WTC11 (cell line): ENCODE measurements around the gene NFATC1. TPM values are rescaled to one million over a fixed set of nuclear protein-coding genes. Genes with fewer than 3 reads are reported as not detected.

ENCODE experiments used
- ATAC-seq: fragments of 200-7000 bp; cut with Tn5 transposase; 2 replicates; pipeline ENCODE4 v1.10.0; 2021; ENCODE audit warnings: mild to moderate bottlenecking, moderate library complexity
- CTCF ChIA-PET: fragments of 300-600 bp; sonication (Branson Sonifier 250); formaldehyde crosslinking; loops from one replicate; lab custom pipeline; 2021; ENCODE audit warnings: antibody characterized with exemption; lab: Charles Lee
- POLR2A ChIA-PET: fragments of 350-600 bp; sonication (Branson Sonifier 250); formaldehyde crosslinking; loops from one replicate; lab custom pipeline; 2021; ENCODE audit warnings: antibody characterized with exemption; lab: Charles Lee
- DNase-seq: peaks from one replicate; pipeline ENCODE4 v3.0.0; 2021; ENCODE audit warnings: low spot score
- H3K27ac Mint-ChIP-seq: 2 replicates; pipeline ENCODE4 v1.8.0; 2021; ENCODE audit warnings: mixed read lengths
- H3K27me3 Mint-ChIP-seq: 2 replicates; pipeline ENCODE4 v1.8.0; 2021; ENCODE audit warnings: low read depth, mild to moderate bottlenecking, moderate library complexity, mixed read lengths
- H3K36me3 Mint-ChIP-seq: 2 replicates; pipeline ENCODE4 v1.8.0; 2021; ENCODE audit warnings: mixed read lengths
- H3K4me1 Mint-ChIP-seq: 2 replicates; pipeline ENCODE4 v1.8.0; 2022; ENCODE audit warnings: mixed read lengths
- H3K4me3 Mint-ChIP-seq: 2 replicates; pipeline ENCODE4 v1.8.0; 2021; ENCODE audit warnings: mild to moderate bottlenecking, moderate library complexity, mixed read lengths
- H3K9me3 Mint-ChIP-seq: 2 replicates; pipeline ENCODE4 v1.8.0; 2021; ENCODE audit warnings: mixed read lengths
- ATF1 ChIP-seq: sonication (generic); formaldehyde crosslinking; IDR thresholded peaks from 2 replicates; pipeline ENCODE4 v1.8.1; 2023; ENCODE audit warnings: mild to moderate bottlenecking, moderate library complexity, missing genetic modification reagents
- FOXK1 ChIP-seq: sonication (generic); formaldehyde crosslinking; IDR thresholded peaks from 2 replicates; pipeline ENCODE4 v1.8.0; 2022; ENCODE audit warnings: mild to moderate bottlenecking, moderate library complexity, missing genetic modification reagents
- JAZF1 ChIP-seq: fragments of 250-450 bp; sonication (Bioruptor Pico); IDR thresholded peaks from 2 replicates; pipeline ENCODE4 v1.9.0; 2021; ENCODE audit warnings: moderate library complexity, mild to moderate bottlenecking, inconsistent platforms
- NR3C1 ChIP-seq: sonication (generic); formaldehyde crosslinking; conservative IDR thresholded peaks from 2 replicates; pipeline ENCODE4 v1.8.1; 2023; ENCODE audit warnings: low read depth, mild to moderate bottlenecking, missing genetic modification reagents
- OVOL2 ChIP-seq: fragments of 250-450 bp; sonication (Bioruptor Pico); IDR thresholded peaks from 2 replicates; pipeline ENCODE4 v1.9.0; 2021; ENCODE audit warnings: mild to moderate bottlenecking, borderline replicate concordance
- RELA ChIP-seq: sonication (generic); formaldehyde crosslinking; IDR thresholded peaks from 2 replicates; pipeline ENCODE4 v1.8.1; 2022; ENCODE audit warnings: missing genetic modification reagents, mild to moderate bottlenecking, borderline replicate concordance
- SOX15 ChIP-seq: fragments of 250-450 bp; sonication (Bioruptor Pico); IDR thresholded peaks from 2 replicates; pipeline ENCODE4 v1.9.0; 2021; ENCODE audit warnings: mild to moderate bottlenecking
- SP1 ChIP-seq: sonication (generic); formaldehyde crosslinking; conservative IDR thresholded peaks from 2 replicates; pipeline ENCODE4 v1.8.1; 2022; ENCODE audit warnings: missing genetic modification reagents
- TP53 ChIP-seq: sonication (generic); formaldehyde crosslinking; IDR thresholded peaks from 2 replicates; pipeline ENCODE4 v1.8.1; 2023; ENCODE audit warnings: mild to moderate bottlenecking, missing genetic modification reagents
- ZNF396 ChIP-seq: fragments of 250-450 bp; sonication (Bioruptor Pico); IDR thresholded peaks from 2 replicates; pipeline ENCODE4 v1.8.0; 2021; ENCODE audit warnings: mild to moderate bottlenecking, moderate library complexity, borderline replicate concordance
- total RNA-seq: library from RNA; stranded (reverse); gene quantifications from 3 replicates; pipeline ENCODE4 v1.2.3, GENCODE V29; 2021
- TF ChIP-seq, protein P1 (sequence below): sonication (generic); formaldehyde crosslinking; IDR thresholded peaks from 2 replicates; pipeline ENCODE4 v1.8.1; 2022; ENCODE audit warnings: missing genetic modification reagents, borderline replicate concordance
- TF ChIP-seq, protein P2 (sequence below): fragments of 250-450 bp; sonication (Bioruptor Pico); IDR thresholded peaks from 2 replicates; pipeline ENCODE4 v2.1.2; 2022; ENCODE audit warnings: mild to moderate bottlenecking, moderate library complexity
- TF ChIP-seq, protein P3 (sequence below): sonication (generic); formaldehyde crosslinking; IDR thresholded peaks from 2 replicates; pipeline ENCODE4 v1.8.1; 2023; ENCODE audit warnings: mild to moderate bottlenecking, missing genetic modification reagents
- TF ChIP-seq, protein P4 (sequence below): fragments of 250-450 bp; sonication (Bioruptor Pico); IDR thresholded peaks from 2 replicates; pipeline ENCODE4 v1.9.0; 2021; ENCODE audit warnings: moderate library complexity, mild to moderate bottlenecking, inconsistent platforms, borderline replicate concordance
- TF ChIP-seq, protein P5 (sequence below): sonication (generic); formaldehyde crosslinking; IDR thresholded peaks from 2 replicates; pipeline ENCODE4 v1.8.1; 2023; ENCODE audit warnings: mild to moderate bottlenecking, missing genetic modification reagents, moderate library complexity
- TF ChIP-seq, protein P6 (sequence below): sonication (generic); formaldehyde crosslinking; conservative IDR thresholded peaks from 2 replicates; pipeline ENCODE4 v1.8.1; 2022; ENCODE audit warnings: mild to moderate bottlenecking, missing genetic modification reagents
- TF ChIP-seq, protein P7 (sequence below): fragments of 200-600 bp; IDR thresholded peaks from 2 replicates; pipeline ENCODE4 v1.8.0; 2022; ENCODE audit warnings: antibody characterized with exemption

The NFATC1 gene
- total RNA-seq, 1 experiment from 2014 or later: 20.2 TPM

DNA sequence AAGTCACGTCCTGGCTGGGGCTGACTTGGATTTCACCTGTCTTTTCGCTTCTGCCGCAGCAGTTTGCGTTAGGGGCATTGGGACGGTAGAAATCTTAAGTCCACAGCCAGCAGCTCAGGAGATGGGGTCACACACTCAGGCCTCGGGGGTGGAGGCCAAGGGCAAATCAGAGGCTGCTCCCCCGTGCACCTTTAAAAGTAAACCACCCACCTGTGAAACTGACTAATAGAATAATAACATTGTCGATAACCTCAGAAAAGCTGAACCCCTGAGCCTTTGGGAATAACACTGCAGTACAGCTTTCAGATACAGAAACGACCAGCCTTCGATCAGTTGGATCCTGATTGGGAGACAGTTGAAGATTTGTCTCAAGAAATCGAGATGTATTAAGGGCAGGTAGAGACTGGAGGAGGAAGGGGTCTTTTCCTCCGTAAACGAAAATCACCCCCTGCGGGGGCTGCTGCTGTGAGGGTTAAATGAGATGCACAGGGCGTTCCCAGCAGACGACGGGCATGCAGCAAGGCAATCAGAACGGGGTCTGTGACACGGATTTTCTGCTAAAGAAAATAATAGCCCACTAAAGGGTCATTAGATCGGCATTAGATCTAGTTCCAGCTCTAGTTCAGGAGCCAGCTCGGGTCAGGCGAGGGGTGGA lies 16.4 kb upstream of the NFATC1 start:
- peaks cover 4% of the 10 kb centered on the region; the same call in 1 of the 2 replicates for H3K36me3 Mint-ChIP-seq
- 0 out of 2 replicates have a peak, but pooled peaks cover 4% of the 10 kb centered on the region for H3K27me3 Mint-ChIP-seq
- ChIA-PET CTCF (interaction anchor here (0.7 to 1.8 kb wide), 17 partner anchors 14 to 278 kb away, joined by 3 to 10 read pairs (median 3); no protein-coding TSS in a partner anchor), POLR2A (no interaction called here)
- no peak for DNase-seq
- no peak overlapping the region for H3K4me3 Mint-ChIP-seq
- H3K4me1 Mint-ChIP-seq: peaks cover 11% of the 10 kb centered on the region
- no peak for ATAC-seq
- H3K9me3 Mint-ChIP-seq: no peaks in the 10 kb centered on the region
- TF ChIP-seq SOX15 (no peak), ATF1 (CRISPR knock-in tag) (no peak), RELA (CRISPR knock-in tag) (no peak), ZNF396 (CRISPR knock-in tag) (no peak), FOXK1 (no peak), TP53 (no peak)
- TF ChIP-seq, protein P1, sequence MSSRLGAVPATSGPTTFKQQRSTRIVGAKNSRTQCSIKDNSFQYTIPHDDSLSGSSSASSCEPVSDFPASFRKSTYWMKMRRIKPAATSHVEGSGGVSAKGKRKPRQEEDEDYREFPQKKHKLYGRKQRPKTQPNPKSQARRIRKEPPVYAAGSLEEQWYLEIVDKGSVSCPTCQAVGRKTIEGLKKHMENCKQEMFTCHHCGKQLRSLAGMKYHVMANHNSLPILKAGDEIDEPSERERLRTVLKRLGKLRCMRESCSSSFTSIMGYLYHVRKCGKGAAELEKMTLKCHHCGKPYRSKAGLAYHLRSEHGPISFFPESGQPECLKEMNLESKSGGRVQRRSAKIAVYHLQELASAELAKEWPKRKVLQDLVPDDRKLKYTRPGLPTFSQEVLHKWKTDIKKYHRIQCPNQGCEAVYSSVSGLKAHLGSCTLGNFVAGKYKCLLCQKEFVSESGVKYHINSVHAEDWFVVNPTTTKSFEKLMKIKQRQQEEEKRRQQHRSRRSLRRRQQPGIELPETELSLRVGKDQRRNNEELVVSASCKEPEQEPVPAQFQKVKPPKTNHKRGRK (CRISPR knock-in tag): no peak
- TF ChIP-seq, protein P2, sequence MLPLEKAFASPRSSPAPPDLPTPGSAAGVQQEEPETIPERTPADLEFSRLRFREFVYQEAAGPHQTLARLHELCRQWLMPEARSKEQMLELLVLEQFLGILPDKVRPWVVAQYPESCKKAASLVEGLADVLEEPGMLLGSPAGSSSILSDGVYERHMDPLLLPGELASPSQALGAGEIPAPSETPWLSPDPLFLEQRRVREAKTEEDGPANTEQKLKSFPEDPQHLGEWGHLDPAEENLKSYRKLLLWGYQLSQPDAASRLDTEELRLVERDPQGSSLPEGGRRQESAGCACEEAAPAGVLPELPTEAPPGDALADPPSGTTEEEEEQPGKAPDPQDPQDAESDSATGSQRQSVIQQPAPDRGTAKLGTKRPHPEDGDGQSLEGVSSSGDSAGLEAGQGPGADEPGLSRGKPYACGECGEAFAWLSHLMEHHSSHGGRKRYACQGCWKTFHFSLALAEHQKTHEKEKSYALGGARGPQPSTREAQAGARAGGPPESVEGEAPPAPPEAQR (CRISPR knock-in tag): no peak
- TF ChIP-seq, protein P3, sequence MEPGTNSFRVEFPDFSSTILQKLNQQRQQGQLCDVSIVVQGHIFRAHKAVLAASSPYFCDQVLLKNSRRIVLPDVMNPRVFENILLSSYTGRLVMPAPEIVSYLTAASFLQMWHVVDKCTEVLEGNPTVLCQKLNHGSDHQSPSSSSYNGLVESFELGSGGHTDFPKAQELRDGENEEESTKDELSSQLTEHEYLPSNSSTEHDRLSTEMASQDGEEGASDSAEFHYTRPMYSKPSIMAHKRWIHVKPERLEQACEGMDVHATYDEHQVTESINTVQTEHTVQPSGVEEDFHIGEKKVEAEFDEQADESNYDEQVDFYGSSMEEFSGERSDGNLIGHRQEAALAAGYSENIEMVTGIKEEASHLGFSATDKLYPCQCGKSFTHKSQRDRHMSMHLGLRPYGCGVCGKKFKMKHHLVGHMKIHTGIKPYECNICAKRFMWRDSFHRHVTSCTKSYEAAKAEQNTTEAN (CRISPR knock-in tag): no peak
- TF ChIP-seq, protein P4, sequence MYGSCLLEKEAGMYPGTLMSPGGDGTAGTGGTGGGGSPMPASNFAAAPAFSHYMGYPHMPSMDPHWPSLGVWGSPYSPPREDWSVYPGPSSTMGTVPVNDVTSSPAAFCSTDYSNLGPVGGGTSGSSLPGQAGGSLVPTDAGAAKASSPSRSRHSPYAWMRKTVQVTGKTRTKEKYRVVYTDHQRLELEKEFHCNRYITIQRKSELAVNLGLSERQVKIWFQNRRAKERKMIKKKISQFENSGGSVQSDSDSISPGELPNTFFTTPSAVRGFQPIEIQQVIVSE: no peak
- H3K27ac Mint-ChIP-seq: no peak overlapping the region

DNA sequence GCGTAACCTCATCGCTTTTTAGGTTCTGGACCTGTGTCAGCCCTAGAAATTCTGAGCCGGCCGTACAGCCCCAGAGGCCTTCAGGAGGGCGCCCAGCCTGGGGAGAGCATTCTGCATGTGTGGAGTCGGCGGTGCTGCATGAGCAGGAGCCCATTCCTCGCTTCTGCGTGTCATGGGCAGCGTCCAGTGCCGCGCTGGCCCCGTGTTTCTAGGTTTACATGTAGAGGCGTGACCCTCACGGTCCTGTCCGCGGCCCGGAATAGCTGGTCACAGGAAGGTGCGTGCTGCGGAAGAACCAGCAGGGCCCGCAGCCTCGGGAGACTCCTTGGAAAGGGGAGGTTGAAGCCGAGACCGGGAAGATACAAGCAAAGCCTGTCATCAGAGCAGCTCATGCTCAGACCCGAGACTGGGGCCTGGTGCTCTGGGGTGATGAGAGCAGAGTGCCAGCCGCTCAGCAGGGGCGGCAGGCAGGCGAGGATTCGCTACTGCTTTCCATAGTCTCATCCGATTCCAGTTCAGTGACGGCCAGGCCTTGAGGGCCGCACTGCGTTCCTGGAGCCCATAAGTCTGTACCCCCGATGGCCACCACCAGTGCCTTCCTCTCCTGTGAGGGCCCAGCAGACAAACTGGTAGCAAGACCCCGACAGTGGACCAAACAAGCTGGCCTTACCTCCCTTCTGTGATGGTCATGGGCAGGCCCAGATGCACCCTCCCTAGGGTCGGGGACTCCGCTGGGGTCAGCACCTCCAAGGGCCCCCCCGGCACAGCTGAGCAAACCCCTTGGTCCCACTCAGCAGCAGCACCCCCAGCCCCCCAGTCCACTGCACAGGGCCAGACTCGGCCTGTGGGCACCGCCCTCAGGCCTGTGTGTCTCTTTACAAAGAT lies 15.6 kb upstream of the NFATC1 start:
- H3K4me1 Mint-ChIP-seq: peaks cover 11% of the 10 kb centered on the region
- peaks cover 4% of the 10 kb centered on the region; the same call in 1 of the 2 replicates for H3K36me3 Mint-ChIP-seq
- DNase-seq: no peak
- POLR2A ChIA-PET: no interaction called here
- 0 out of 2 replicates have a peak, but pooled peaks cover 4% of the 10 kb centered on the region for H3K27me3 Mint-ChIP-seq
- ATAC-seq: no peak
- TF ChIP-seq OVOL2 (no peak), NR3C1 (no peak), JAZF1 (CRISPR knock-in tag) (no peak), SP1 (CRISPR knock-in tag) (no peak)
- TF ChIP-seq, protein P5, sequence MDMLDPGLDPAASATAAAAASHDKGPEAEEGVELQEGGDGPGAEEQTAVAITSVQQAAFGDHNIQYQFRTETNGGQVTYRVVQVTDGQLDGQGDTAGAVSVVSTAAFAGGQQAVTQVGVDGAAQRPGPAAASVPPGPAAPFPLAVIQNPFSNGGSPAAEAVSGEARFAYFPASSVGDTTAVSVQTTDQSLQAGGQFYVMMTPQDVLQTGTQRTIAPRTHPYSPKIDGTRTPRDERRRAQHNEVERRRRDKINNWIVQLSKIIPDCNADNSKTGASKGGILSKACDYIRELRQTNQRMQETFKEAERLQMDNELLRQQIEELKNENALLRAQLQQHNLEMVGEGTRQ (CRISPR knock-in tag): no peak
- TF ChIP-seq, protein P6, sequence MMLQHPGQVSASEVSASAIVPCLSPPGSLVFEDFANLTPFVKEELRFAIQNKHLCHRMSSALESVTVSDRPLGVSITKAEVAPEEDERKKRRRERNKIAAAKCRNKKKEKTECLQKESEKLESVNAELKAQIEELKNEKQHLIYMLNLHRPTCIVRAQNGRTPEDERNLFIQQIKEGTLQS (CRISPR knock-in tag): no peak
- TF ChIP-seq, protein P7, sequence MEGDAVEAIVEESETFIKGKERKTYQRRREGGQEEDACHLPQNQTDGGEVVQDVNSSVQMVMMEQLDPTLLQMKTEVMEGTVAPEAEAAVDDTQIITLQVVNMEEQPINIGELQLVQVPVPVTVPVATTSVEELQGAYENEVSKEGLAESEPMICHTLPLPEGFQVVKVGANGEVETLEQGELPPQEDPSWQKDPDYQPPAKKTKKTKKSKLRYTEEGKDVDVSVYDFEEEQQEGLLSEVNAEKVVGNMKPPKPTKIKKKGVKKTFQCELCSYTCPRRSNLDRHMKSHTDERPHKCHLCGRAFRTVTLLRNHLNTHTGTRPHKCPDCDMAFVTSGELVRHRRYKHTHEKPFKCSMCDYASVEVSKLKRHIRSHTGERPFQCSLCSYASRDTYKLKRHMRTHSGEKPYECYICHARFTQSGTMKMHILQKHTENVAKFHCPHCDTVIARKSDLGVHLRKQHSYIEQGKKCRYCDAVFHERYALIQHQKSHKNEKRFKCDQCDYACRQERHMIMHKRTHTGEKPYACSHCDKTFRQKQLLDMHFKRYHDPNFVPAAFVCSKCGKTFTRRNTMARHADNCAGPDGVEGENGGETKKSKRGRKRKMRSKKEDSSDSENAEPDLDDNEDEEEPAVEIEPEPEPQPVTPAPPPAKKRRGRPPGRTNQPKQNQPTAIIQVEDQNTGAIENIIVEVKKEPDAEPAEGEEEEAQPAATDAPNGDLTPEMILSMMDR: no peak
- no peak overlapping the region for H3K4me3 Mint-ChIP-seq
- no peak overlapping the region for H3K27ac Mint-ChIP-seq
- CTCF ChIA-PET: interaction anchor here (0.5 to 2.3 kb wide), 19 partner anchors 11 to 265 kb away, joined by 3 to 13 read pairs (median 3); partner anchors contain the start of gene NFATC1
- no peaks in the 10 kb centered on the region for H3K9me3 Mint-ChIP-seq
